SIG-M5 treated with dmso at 0.1 percent for 504 hours (cell line): ENCODE measurements around the gene PTPRT.

ENCODE experiments used
- DNase-seq: peaks from one replicate; lab custom pipeline; 2025; ENCODE audit not compliant: unreplicated experiment; lab: John Stamatoyannopoulos, UW

PTPRT gene

GRCh38 chr20:42978184-42978974 is 211.3 kb downstream of the PTPRT start:
- DNase-seq: no peak

GRCh38 chr20:42975974-42976373 is 213.7 kb downstream of the PTPRT start:
- no peak for DNase-seq

GRCh38 chr20:42974347-42974746 is 215.4 kb downstream of the PTPRT start:
- DNase-seq: no peak

GRCh38 chr20:42972591-42972990 is 217.1 kb downstream of the PTPRT start:
- DNase-seq: no peak

- DNase-seq: no peak
These were observed 221.0 kb downstream of the PTPRT start for GRCh38 chr20:42968746-42969145.

GRCh38 chr20:42963796-42964195 is 225.9 kb downstream of the PTPRT start:
- DNase-seq: no peak

- no peak for DNase-seq
These were observed 227.9 kb downstream of the PTPRT start for GRCh38 chr20:42961771-42962170.

- no peak for DNase-seq
These were observed 229.7 kb downstream of the PTPRT start for GRCh38 chr20:42959996-42960395.

- no peak for DNase-seq
These were observed 231.2 kb downstream of the PTPRT start for GRCh38 chr20:42958367-42959069.

GRCh38 chr20:42957704-42958095 is 232.0 kb downstream of the PTPRT start:
- DNase-seq: no peak

DNA sequence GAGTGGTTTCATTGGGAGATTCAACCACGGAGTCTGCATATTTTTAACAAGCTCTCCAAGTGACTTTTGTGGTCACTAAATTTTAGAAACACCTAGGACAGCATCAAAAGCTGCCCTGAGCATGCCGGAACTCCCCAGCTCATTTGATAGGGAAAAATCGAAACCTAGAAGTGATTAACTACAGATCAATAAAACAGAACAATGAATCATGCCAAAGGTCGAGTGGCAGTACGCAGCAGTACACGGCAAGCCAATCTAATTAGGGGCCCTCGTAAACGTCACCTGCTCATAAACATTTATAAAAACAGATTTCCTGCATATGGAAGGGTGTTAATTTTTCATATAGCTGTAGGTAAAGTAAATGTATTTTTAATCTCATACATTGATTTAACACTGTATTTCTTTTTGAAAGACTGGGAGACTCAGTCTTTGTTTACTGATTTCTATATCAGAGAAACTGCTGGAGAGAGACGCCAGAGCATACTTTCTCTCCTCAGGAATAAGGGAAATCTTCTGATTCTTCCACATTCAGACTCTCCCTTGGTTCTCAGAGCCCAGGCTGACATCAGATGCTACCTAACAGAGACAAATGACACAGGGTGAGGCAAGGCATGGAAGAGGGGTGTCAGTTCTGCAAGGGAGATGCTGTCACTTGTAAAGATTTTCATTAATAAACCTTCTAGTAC is 232.5 kb downstream of the PTPRT start:
- DNase-seq: no peak

GRCh38 chr20:42955713-42956112 is 234.0 kb downstream of the PTPRT start:
- DNase-seq: no peak

DNA sequence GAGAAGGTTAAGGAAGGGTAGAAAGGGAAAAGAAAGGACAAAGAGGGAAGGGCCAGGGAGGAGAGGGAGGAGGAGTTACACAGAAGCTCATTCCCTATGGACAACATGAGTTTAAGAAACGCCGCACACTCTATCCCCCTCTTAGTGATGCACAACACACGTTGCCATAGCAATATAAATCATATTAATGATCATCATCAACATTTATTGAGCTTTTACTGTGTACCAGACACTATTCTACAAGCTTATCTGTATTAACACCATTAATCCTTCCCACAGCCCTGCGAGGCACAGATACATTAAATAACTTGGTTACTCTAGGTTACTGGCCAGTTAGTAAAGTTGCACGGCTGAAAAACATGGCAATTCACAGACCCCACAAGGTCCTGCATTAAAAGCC is 234.8 kb downstream of the PTPRT start:
- DNase-seq: no peak

GRCh38 chr20:42949950-42950349 is 239.8 kb downstream of the PTPRT start:
- no peak for DNase-seq

DNA sequence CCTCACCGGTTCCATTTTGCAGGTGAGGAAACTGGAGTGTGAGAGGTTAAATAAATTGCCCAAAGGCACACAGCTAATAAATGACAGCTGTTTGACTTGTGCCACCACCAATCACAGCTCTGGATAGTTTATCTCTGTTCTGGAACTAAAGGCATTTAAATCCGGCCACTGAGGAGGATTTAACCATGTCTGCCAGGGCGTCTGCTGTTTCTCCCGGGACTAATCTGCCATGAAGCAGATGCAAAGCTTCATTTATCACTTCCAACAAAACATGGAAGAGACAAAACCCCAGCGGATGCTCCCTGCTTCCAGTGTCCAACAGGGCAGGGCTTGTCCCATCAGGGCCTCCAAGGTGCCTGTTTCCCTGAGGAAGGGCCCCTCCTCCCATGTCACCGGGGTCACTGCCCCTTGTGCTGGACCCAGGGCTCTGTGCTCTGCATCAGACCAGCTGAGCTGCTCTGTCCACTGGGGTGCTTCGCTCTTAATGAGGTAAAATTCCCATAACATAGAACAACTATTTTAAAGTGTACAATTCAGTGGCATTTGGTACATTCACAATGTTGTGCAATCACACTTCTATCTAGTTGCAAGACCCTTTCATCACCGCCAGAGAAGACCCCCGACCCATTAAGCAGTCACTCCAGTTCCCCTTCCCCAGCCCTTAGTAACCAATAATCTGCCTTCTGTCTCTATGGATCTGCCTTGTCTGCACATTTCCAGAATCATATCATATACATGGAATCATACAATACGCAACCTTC is 244.3 kb downstream of the PTPRT start:
- no peak for DNase-seq

DNA sequence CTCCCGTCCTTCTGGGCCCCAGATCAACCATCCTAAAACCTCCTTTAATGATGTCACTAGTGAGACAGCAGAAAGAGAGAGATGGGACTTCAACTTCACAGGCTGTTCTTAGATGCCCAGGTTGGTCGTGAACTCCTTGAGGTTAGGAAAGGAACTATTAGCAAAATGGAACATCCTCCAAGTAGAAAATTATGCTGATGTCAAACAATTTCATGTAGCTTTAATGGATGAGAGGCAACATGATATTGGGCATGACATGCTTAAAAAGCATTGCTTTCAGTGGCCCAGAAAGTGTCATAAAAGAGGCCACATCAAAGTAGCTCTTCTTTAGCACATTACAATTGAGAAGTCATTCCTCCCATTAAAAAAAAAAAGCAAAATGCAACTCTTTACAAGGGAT is 248.1 kb downstream of the PTPRT start:
- DNase-seq: no peak

GRCh38 chr20:42938441-42939205 is 251.1 kb downstream of the PTPRT start:
- no peak for DNase-seq

- no peak for DNase-seq
These were observed 253.2 kb downstream of the PTPRT start for GRCh38 chr20:42936482-42936881.

GRCh38 chr20:42924215-42924614 is 265.5 kb downstream of the PTPRT start:
- DNase-seq: no peak

DNA sequence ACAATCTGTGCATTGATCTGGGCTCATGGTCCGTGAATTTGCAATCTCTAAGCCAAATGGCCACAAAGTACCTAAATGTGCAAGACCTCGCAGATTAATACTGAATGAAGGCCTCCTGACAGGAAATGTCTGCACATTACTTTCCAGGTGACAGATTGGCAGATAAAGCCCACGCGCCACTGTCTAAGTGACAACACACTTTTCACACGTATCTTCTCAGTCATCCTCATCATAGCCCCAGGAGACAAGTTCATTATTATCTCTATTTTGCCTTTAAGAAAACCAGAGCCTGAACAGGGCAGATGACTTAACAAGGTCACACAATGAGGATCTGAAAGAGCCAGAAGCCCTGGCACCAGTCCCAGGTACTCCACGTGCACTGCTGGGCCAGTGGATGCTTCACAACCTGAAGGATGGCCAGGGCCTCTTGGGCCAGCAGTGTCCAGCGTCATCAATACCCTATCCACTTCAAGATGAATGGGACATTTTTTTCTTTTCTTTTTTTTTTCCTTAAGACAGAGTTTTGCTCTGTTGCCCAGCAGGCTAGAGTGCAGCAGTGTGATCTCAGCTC is 266.3 kb downstream of the PTPRT start:
- no peak for DNase-seq
